ENCODE measurements around the gene ECM1.

DNA sequence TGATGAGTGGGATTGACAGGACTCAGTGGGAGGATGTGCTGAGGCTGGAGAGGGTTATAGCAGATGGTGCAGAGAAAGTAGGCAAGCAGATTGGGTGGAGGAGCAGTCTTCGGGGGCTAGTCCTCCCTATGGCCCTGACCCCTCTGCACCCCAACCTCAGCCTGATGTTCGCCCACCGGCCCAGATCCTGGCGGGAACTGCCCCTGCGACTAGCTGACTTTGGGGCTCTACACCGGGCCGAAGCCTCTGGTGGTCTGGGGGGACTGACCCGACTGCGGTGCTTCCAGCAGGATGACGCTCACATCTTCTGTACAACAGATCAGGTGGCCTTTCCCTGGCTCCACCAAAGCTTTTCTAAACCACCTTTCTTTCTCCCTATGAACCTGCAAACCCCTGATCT is 9.6 kb upstream of the ECM1 start:
- TF ChIP-seq, protein P1, sequence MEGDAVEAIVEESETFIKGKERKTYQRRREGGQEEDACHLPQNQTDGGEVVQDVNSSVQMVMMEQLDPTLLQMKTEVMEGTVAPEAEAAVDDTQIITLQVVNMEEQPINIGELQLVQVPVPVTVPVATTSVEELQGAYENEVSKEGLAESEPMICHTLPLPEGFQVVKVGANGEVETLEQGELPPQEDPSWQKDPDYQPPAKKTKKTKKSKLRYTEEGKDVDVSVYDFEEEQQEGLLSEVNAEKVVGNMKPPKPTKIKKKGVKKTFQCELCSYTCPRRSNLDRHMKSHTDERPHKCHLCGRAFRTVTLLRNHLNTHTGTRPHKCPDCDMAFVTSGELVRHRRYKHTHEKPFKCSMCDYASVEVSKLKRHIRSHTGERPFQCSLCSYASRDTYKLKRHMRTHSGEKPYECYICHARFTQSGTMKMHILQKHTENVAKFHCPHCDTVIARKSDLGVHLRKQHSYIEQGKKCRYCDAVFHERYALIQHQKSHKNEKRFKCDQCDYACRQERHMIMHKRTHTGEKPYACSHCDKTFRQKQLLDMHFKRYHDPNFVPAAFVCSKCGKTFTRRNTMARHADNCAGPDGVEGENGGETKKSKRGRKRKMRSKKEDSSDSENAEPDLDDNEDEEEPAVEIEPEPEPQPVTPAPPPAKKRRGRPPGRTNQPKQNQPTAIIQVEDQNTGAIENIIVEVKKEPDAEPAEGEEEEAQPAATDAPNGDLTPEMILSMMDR (IDR thresholded peaks at IDR 0.05): no peak
- no peak for TF ChIP-seq POLR2A (IDR thresholded peaks at IDR 0.05)
